ENCODE measurements around the gene XRCC3. TPM values are rescaled to one million over a fixed set of nuclear protein-coding genes. Genes with fewer than 3 reads are reported as not detected.

XRCC3 gene
- total RNA-seq, 3 donors from 2014 or later, result 5.9 to 10.2 (median 5.9) TPM

DNA sequence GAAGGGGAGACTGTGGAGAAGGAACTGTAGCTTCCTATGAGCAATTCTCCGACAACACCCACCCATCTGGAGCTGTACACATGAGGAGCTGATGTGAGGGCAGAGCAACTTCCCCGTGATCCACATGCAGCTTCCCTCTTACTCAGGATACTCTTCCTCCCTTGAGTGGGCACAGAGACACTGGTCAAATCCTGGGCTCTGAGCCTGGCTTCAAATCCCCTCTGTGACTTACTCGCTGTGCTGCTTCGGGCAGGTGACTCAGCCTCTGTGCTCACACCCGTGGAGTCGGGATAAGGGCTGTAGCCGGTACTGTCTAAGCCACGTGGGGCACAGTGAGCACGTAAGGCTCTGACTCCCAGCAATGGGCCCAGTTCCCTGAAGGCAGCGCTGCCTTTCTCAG, 31.4 kb upstream of the XRCC3 start:
- intact Hi-C loops (cut with DNase I; ENCODE audit: low total_unique reads), result no loop called here
- no peaks in the 10 kb centered on the region for H3K36me3 ChIP-seq
- no peaks in the 10 kb centered on the region for H3K4me1 ChIP-seq
- no peaks in the 10 kb centered on the region for H3K9me3 ChIP-seq
- H3K27ac ChIP-seq, result no peak overlapping the region
- no peaks in the 10 kb centered on the region for H3K27me3 ChIP-seq
- TF ChIP-seq, protein P1, sequence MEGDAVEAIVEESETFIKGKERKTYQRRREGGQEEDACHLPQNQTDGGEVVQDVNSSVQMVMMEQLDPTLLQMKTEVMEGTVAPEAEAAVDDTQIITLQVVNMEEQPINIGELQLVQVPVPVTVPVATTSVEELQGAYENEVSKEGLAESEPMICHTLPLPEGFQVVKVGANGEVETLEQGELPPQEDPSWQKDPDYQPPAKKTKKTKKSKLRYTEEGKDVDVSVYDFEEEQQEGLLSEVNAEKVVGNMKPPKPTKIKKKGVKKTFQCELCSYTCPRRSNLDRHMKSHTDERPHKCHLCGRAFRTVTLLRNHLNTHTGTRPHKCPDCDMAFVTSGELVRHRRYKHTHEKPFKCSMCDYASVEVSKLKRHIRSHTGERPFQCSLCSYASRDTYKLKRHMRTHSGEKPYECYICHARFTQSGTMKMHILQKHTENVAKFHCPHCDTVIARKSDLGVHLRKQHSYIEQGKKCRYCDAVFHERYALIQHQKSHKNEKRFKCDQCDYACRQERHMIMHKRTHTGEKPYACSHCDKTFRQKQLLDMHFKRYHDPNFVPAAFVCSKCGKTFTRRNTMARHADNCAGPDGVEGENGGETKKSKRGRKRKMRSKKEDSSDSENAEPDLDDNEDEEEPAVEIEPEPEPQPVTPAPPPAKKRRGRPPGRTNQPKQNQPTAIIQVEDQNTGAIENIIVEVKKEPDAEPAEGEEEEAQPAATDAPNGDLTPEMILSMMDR (IDR thresholded peaks at IDR 0.05), result no peak
- TF ChIP-seq POLR2A (IDR thresholded peaks at IDR 0.05) (no peak), POLR2AphosphoS5 (IDR thresholded peaks at IDR 0.05) (no peak)
- no peak overlapping the region for H3K4me3 ChIP-seq
- no peak for DNase-seq (ENCODE audit: low spot score in 2 of 2)

DNA sequence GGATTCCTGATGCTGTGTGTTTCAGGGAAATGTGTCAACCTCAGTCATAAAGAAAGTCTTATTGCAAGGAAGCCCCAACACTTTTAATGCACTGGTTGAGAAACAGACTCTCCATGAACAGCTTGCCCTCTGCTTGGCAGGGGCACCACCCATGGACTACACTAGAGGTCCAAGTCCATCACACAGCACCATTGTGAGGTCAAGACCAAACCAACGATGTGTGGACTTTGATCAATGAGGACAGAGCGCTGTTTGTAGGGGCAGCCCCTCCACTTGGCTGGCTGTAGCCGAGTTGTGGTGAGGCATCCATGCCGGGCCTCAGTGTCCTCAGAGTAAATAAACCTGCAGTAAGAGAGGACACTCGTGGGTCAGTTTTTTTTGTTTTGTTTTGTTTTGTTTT, 30.2 kb upstream of the XRCC3 start:
- no peak overlapping the region for H3K27ac ChIP-seq
- no peaks in the 10 kb centered on the region for H3K27me3 ChIP-seq
- no peak for DNase-seq (ENCODE audit: low spot score in 2 of 2)
- no peaks in the 10 kb centered on the region for H3K4me1 ChIP-seq
- no peaks in the 10 kb centered on the region for H3K36me3 ChIP-seq
- intact Hi-C loops (cut with DNase I; ENCODE audit: low total_unique reads), result no loop called here
- no peaks in the 10 kb centered on the region for H3K9me3 ChIP-seq
- TF ChIP-seq POLR2AphosphoS5 (IDR thresholded peaks at IDR 0.05) (no peak), POLR2A (IDR thresholded peaks at IDR 0.05) (no peak)
- no peak overlapping the region for H3K4me3 ChIP-seq

DNA sequence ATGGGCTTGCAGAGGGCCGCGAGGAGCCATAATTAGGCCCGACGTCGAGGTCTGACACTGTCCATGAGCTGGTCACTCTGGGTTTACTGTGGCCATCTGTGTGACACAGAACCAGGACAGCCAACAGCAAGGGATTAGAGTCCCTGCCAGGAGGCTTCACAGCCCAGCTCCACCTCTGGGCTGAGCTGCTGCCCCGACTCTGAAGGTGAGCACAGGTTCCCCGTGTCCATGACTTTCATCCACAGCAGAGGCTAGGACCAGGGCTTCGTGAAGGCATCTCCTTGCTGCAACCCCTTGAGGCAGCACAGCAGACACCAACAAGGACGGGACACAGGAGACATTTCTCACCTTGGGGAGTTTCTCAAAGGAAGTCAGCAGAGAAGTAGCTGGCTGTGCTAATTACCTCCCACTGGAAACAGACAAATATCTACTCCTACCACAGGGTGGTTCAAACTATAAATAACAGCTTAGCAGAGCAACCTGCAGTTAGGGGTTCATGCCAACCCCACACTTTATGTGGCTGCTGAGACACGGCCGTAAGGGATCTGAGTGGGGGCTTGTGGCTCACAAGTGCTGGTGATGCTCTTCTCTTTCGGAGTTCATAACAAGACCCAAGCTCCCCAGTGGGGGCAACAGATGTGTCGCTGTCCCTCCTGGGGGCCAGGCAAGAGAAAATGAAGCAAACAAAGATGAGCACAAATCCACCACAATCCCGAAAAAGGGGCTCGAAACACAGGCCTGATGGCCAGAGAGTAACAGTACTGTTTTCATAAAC, 29.6 kb upstream of the XRCC3 start:
- H3K9me3 ChIP-seq, result no peaks in the 10 kb centered on the region
- TF ChIP-seq POLR2AphosphoS5 (IDR thresholded peaks at IDR 0.05) (no peak), POLR2A (IDR thresholded peaks at IDR 0.05) (no peak)
- TF ChIP-seq, protein P1 (IDR thresholded peaks at IDR 0.05), result no peak
- intact Hi-C loops (cut with DNase I; ENCODE audit: low total_unique reads), result no loop called here
- H3K4me1 ChIP-seq, result no peaks in the 10 kb centered on the region
- DNase-seq (ENCODE audit: low spot score in 2 of 2), result no peak
- H3K36me3 ChIP-seq, result no peaks in the 10 kb centered on the region
- no peak overlapping the region for H3K27ac ChIP-seq
- H3K4me3 ChIP-seq, result no peak overlapping the region
- H3K27me3 ChIP-seq, result no peaks in the 10 kb centered on the region

DNA sequence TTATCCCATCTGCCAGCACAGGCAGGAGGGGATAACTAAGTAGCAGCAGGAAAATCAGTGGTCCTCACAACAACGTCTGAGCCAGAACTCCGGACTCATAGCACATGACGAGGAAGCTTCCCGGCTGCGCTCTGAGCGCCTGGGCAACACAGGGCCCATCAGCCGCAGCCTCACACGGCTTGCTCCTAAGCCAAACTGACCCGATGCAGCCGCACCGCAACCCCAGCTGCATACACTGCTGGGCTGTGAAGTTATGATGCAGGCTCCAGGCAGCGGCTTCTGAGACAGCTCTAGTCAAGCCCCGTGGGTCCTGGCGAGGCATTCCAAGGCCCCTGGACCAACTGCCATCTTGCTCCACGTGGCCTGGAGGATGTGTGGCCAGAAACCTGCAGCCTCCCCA, 28.4 kb upstream of the XRCC3 start:
- TF ChIP-seq POLR2A (IDR thresholded peaks at IDR 0.05), result no peak
- no peak for TF ChIP-seq POLR2AphosphoS5 (IDR thresholded peaks at IDR 0.05)
- TF ChIP-seq, protein P1 (IDR thresholded peaks at IDR 0.05), result no peak
- no peak overlapping the region for H3K4me3 ChIP-seq
- no peaks in the 10 kb centered on the region for H3K9me3 ChIP-seq
- no peaks in the 10 kb centered on the region for H3K27me3 ChIP-seq
- intact Hi-C loops (cut with DNase I; ENCODE audit: low total_unique reads), result no loop called here
- H3K27ac ChIP-seq, result no peak overlapping the region
- no peaks in the 10 kb centered on the region for H3K36me3 ChIP-seq
- DNase-seq (ENCODE audit: low spot score in 2 of 2), result no peak
- H3K4me1 ChIP-seq, result no peaks in the 10 kb centered on the region

DNA sequence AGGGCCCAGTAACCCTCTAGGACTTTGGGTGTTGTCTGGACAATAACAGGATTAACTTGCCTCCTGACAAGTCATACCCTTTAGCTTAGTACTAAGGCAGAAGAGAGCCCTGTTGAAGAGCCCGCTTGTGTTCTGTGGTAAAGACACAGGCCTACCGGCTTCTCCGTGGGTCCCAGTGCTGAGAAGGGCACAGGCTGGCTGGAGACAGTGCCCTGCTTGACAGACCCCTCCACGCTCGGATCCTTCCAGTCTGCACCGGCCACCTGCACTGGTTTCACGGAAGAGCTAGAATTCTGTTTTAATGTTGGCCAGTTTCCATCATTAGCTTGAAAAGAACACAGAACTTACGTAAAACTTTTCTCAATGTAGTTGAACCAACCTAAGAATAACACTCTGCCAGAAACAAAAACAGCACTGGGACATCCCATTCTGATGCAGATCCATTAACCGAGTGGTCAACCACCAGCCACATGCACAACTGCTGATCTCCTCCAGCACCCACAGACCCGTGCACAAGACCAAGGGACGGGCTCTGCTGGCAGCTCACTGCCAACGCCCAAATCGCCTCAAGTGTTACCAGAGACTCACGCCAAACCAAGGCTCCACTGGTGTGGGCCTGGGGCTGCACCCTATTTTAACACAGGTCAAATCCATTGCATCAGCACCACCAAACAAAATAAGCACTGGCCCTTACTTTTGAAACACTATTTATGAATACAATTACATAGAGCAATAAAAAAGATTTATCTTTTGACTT, 27.4 kb upstream of the XRCC3 start:
- no peak for DNase-seq (ENCODE audit: low spot score in 2 of 2)

More for the DNA sequence above, 27.4 kb upstream of the XRCC3 start:
- no peaks in the 10 kb centered on the region for H3K9me3 ChIP-seq
- H3K36me3 ChIP-seq, result no peaks in the 10 kb centered on the region
- no peak overlapping the region for H3K27ac ChIP-seq
- H3K27me3 ChIP-seq, result no peaks in the 10 kb centered on the region
- peaks cover 0 to 3% of the 10 kb centered on the region in 2 donors for H3K4me1 ChIP-seq
- TF ChIP-seq, protein P1 (IDR thresholded peaks at IDR 0.05), result no peak
- TF ChIP-seq POLR2AphosphoS5 (IDR thresholded peaks at IDR 0.05) (no peak), POLR2A (IDR thresholded peaks at IDR 0.05) (no peak)
- no peak overlapping the region for H3K4me3 ChIP-seq
- intact Hi-C loops (cut with DNase I; ENCODE audit: low total_unique reads), result no loop called here
